Measurements from ENCODE around the gene FOXP1.

The FOXP1 gene

DNA sequence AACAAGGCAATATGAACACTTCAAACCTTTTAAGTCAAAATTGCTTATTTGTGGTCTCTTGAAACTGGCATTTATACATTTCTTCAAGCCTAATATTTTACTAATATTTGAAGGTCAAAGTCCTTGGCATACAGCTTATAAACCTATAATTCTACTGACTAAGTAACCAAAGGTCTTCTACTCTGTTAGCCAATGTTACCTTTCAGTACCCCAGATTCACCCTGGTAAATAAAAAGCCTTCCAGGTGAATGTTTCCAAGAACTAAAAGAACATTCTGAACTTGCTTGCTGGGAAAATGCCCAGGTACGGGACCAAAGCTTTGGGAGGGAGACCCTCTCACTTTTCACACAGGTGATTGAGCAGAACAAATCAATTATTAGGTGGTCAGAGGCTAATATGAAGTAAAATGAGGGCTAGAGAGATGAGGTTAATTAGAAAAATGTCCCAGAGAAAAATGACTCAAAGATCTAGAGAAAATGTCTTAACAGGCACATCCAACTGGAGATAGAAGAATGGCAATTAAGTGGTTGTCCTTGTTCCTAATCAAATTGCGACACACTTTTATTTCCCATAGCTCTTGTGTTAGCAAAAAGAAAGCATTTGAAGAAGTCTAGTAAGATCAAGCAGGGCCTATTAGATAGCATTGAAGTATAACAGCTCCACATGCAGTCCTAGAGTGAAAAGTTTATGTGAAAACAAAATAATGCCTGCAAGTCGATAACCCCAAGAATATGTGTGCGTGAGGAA lies 232.0 kb downstream of the FOXP1 start:
- TF ChIP-seq, protein P1, sequence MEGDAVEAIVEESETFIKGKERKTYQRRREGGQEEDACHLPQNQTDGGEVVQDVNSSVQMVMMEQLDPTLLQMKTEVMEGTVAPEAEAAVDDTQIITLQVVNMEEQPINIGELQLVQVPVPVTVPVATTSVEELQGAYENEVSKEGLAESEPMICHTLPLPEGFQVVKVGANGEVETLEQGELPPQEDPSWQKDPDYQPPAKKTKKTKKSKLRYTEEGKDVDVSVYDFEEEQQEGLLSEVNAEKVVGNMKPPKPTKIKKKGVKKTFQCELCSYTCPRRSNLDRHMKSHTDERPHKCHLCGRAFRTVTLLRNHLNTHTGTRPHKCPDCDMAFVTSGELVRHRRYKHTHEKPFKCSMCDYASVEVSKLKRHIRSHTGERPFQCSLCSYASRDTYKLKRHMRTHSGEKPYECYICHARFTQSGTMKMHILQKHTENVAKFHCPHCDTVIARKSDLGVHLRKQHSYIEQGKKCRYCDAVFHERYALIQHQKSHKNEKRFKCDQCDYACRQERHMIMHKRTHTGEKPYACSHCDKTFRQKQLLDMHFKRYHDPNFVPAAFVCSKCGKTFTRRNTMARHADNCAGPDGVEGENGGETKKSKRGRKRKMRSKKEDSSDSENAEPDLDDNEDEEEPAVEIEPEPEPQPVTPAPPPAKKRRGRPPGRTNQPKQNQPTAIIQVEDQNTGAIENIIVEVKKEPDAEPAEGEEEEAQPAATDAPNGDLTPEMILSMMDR (IDR thresholded peaks at IDR 0.05; ENCODE audit: extremely low read depth, insufficient read depth, missing control alignments): no peak
- in situ Hi-C loops (cut with MboI; ENCODE audit: low pct_unique_long_range_greater_than_20kb, low sequenced_read_pairs, unreplicated experiment): no loop called here
- no peak for DNase-seq (ENCODE audit: low spot score)

DNA sequence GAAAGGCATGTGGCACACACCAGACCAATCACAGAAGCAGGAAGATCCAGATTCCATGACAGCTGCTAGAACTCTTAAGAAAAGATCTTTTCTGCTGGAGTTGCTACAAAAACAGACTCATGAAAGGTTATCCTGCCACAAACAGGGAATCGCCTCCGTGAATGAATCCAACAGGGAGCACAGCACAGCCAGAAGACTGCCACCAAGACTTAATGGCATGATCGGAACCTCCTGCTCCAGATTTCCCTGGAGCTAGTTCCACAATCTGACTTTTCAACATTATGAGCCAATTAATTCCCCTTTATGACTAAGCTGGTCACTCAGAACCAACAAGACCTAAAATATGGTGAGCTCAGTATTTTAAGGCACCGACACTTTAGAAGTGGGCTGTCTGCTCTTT lies 232.5 kb downstream of the FOXP1 start:
- DNase-seq (ENCODE audit: low spot score): no peak
- TF ChIP-seq, protein P1 (IDR thresholded peaks at IDR 0.05; ENCODE audit: extremely low read depth, insufficient read depth, missing control alignments): no peak
- in situ Hi-C loops (cut with MboI; ENCODE audit: low pct_unique_long_range_greater_than_20kb, low sequenced_read_pairs, unreplicated experiment): no loop called here

DNA sequence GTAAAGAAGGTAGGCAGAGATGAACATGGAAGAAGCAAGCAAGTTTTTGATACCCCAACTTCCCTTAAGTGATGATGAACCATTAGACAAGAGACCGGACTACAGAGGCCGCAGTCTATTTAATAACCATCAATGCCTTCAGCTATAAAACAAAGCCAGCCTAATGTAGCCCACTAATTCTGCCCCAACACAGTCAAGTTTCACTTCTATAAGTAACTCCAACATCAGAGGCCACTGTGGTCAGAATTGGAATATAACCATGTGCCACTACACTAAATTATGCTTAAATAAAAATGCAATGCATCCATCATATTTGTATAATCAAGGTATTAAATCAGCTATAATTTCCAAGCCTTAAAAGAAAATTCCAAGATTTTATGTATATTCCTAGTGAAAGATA lies 234.7 kb downstream of the FOXP1 start:
- TF ChIP-seq, protein P1 (IDR thresholded peaks at IDR 0.05; ENCODE audit: extremely low read depth, insufficient read depth, missing control alignments): no peak
- DNase-seq (ENCODE audit: low spot score): no peak
- in situ Hi-C loops (cut with MboI; ENCODE audit: low pct_unique_long_range_greater_than_20kb, low sequenced_read_pairs, unreplicated experiment): no loop called here

DNA sequence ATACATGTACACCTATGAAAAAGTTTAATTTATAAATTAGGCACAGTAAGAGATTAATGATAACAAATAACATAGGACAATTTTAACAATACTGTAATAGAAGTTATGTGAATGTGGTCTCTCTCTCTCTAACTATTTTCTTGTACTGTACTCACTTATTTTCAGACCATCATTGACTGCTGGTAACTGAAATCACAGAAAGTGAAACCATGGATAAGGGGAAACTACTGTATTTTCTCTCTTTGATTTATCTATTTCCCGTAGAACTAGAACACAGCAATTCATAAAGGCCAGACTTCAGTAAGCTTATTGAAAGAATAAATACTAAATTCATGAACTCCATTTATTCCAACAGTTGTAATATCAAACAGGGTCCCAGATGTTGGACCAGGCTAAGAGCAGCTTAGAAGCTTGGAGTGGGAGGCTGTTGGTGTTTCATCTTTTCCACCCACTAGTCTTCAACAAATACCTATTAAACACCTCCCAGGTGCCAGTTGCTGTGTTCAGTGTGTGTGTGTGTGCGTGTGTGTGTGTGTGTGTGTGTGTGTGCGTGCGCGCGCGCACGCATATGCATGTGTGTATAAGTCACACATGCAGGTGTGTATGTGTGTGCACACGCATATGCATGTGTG lies 235.4 kb downstream of the FOXP1 start:
- TF ChIP-seq, protein P1 (IDR thresholded peaks at IDR 0.05; ENCODE audit: extremely low read depth, insufficient read depth, missing control alignments): no peak
- in situ Hi-C loops (cut with MboI; ENCODE audit: low pct_unique_long_range_greater_than_20kb, low sequenced_read_pairs, unreplicated experiment): no loop called here
- no peak for DNase-seq (ENCODE audit: low spot score)

DNA sequence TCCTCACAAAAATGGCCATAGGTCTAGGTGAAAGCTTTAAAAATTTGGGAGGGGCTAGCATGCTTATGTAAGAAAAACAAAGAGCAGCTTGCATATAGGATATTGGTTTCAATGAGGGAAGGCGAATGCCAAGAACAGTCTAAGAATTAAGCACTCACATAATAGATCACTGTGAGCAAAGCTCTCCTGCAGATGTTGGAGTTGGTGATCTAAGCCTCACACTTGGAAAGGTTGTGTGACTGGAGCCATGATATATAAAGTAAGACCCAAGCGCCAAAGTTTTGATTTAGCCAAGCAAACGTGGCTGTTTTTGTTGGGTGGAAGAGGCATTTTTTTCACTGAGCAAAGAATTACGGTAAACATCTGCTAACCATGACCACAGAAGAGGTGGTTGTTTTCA lies 237.5 kb downstream of the FOXP1 start:
- TF ChIP-seq, protein P1 (IDR thresholded peaks at IDR 0.05; ENCODE audit: extremely low read depth, insufficient read depth, missing control alignments): no peak
- DNase-seq (ENCODE audit: low spot score): no peak
- in situ Hi-C loops (cut with MboI; ENCODE audit: low pct_unique_long_range_greater_than_20kb, low sequenced_read_pairs, unreplicated experiment): no loop called here

DNA sequence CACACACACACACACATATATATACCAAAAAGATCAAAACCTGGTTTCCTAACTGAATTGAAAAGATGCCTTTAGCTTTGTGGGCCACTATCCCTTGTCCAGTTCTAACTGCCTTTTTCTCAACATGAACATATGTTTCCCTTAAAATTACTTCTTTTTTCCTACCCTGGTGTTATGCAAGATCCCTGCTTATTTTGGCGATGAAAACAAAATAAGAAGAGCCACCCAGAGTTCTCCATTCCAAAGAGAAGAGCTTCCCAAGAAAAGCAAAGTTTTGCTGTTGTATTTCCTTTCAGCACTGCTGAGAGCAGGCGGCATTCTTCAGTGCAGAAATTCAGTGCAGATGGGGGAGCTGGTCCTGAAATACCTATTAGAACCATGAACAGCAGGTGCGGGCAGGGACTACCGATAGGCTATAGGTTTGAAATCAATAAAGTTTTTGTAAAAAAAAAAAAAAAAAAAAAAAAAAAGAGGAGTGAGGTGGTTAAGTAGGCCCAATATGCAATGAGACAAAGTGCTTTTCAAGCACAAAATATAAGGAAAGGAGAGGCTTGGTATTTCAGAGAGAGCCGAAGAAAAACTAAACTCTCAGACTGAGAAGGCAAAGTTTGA lies 238.0 kb downstream of the FOXP1 start:
- no peak for DNase-seq (ENCODE audit: low spot score)
- TF ChIP-seq, protein P1 (IDR thresholded peaks at IDR 0.05; ENCODE audit: extremely low read depth, insufficient read depth, missing control alignments): no peak
- in situ Hi-C loops (cut with MboI; ENCODE audit: low pct_unique_long_range_greater_than_20kb, low sequenced_read_pairs, unreplicated experiment): no loop called here

All from GM13977 (cell line).